GM19035 (cell line): ENCODE data around the gene WIPF1.
A peak's percentile ranks its signal among the peaks of the same experiment; 100 is the strongest.

Source experiments
- ATAC-seq: cut with Tn5 transposase; IDR thresholded peaks from one replicate; pipeline ENCODE4 v1.9.1; 2021; ENCODE audit not compliant: unreplicated experiment

The WIPF1 gene

GRCh38 chr2:174623106-174623637 lies 25.6 kb upstream of the WIPF1 start:
- no peak for ATAC-seq

GRCh38 chr2:174621323-174621722 lies 23.7 kb upstream of the WIPF1 start:
- ATAC-seq: no peak

- ATAC-seq: no peak
Measured at GRCh38 chr2:174618179-174618578, 20.6 kb upstream of the WIPF1 start.

- ATAC-seq: no peak
Measured at GRCh38 chr2:174617718-174618117, 20.1 kb upstream of the WIPF1 start.

DNA sequence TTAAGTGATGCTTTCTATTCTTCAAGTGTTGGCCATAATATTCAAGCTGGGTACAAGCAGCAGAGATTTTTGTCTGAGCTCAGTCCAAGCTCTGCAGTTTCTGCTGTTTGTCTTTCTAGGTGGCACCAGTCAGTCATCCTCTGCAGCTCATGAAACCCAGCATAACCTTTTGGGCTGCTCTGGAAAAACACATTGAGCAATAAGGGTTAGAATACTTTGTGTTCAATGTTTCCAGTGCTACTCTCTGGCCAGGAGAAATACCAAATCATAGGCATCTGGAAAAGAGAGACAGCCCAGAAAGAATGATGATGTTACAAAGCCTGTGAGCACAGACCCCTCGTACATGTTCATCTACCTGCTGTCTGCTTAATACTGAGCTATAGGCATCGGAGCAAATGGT lies 19.5 kb upstream of the WIPF1 start:
- no peak for ATAC-seq

DNA sequence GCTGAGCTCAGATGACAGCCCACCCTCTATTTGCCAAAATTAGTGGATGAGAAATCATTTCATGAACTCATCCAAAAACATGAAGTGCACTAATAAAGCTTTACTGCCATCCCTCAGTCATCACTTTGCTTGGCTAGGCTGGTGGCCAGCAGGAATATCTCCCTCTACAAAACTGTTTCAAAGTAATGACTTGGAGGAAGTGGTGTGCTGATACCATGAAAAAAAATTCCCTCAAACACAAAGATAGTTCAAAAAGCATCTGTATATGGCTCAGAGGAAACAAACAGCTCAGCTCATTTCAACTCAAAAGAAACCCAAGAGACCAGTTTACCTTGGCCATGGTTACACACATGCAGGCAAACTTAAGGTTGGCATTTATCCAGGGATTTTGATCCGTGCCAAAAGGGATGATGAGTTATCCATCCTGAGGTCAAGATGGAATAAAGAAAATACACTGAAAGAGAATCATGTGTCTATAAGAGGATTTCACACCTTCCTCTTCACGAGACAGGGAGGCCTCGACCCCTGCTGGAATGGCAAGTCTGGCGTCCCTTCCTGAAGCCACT lies 18.4 kb upstream of the WIPF1 start:
- no peak for ATAC-seq

- no peak for ATAC-seq
Measured at GRCh38 chr2:174614261-174614660, 16.7 kb upstream of the WIPF1 start.

GRCh38 chr2:174613531-174613930 lies 15.9 kb upstream of the WIPF1 start:
- ATAC-seq: no peak

DNA sequence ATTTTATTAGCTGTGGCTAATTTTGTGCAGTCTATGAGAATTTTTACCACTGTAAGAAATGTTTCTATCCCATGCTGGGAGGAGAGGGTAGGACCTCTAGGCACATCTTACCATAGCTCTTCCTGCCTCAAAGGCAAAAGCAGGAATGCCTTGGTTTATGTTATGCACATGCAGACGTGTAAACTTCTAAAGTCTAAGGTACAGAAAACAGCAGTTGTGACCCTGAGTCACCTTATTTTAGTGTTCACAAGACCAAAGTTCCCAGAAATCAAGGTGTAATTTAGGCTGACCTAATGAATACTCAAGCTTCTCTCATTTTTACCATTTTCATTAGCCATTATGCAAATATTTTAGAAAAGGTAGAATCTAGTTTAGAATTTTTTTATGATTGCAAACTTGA lies 15.4 kb upstream of the WIPF1 start:
- ATAC-seq: no peak

- no peak for ATAC-seq
Measured at GRCh38 chr2:174611854-174612253, 14.2 kb upstream of the WIPF1 start.

DNA sequence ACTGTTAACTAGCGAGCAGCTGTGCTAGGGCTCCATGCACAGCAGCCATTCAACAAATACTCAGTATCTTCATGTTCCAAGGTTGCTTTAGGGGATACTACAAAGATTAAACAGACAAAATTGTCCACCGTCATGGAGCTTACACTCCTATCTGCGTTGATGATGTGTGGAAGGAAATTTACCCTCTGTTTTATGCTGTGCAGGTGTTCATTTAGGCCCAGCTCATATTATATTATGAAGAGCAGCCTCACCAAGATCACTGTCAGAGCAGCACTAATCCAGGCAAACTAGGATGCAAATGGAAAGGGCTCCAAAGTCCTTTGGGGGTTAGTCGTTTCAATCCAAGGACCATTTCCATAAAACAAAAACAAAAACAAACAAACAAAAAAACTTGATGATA lies 13.4 kb upstream of the WIPF1 start:
- ATAC-seq: peak; percentile 9

DNA sequence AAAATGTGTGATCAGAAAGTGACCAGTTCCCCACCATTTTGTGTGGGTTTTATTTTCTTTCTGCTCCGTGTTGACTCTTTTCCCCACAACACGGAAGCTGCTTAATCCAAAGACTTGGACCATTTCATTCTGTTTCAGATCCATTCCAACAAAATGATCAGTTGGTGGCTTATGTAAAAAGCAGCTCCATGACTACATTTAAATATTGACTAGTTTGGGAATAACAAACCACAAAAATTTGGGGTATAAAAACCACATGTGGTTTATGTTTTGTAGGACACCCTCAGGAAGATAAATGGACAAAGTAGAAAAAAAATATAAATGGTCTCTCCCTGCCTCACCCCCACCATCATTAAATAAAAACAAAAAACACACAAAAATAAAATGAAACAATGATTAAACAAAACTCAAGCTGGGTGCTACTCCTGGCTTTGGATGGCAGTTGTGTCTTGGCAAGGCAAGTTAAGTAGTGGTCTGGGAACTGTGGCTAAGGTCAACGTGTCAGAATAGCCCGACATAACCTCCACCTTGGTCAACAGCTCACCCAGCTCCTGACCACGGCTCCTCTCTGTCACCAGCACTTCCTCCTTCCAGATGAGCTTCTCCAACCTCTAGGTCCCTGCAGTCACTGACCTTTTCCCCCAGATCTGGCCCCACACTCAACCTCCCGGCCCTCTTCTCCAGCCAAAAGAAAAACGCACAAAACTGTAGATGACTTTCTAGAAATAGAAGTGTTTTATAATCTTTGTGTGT lies 12.8 kb upstream of the WIPF1 start:
- ATAC-seq: peak; percentile 34

GRCh38 chr2:174609261-174609660 lies 11.7 kb upstream of the WIPF1 start:
- no peak for ATAC-seq

DNA sequence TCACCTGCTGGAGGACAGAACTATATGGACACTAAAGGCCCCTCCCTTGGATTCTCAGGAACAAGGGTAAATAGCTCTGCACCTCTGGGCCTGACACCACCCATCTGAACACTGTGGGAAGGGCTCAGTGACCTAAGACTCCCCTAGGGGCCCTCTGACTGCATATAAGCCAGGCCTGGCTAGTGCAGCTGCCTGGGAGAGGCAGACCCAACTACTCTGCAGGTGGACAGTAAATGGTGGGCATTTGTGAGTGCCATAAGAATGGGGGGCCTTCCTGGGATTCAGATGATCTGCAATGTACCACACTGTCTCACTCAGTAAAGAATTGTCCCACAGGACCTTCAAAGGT lies 11.2 kb upstream of the WIPF1 start:
- ATAC-seq: peak; percentile 30

DNA sequence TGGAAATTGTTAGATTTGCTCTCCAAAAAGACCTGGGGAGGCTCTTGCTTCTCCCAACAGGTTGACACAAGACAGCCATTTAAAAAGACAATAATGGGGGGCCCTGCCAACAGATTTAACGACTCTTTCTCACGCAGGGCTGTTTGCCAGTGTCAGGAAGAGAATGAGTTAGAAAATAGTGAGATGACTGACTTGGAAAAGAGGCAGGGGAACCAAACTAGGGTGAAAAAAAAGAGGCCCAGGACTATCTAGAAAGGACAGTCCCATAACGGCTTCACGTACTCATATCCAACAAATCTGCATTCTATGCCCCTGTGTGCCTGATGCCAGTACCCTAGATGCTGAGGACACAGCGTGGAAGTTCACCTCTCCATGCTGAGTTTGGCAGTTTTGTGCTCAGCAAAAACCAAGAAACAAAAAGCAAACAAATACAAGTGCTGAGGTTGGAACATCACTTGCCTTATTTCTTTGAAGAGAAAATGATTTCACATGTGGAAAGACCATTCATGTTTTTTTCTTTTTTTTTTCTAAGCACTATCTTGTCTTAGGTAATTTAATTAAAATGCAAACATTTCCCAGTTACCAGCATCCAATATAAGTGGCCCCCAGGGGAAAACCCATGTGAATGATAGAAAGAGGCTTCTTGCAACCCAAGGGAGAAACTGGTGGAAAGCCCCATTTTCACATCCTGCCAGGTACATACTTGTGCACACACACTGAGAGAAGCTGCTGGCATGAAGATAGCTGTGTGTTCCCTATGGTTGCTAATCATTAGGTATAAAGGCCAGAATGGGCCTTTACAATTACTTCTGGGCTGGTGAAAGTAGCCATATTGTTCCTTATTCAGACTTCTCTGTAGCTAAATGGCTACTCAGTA lies 10.6 kb upstream of the WIPF1 start:
- ATAC-seq: peak; percentile 63

DNA sequence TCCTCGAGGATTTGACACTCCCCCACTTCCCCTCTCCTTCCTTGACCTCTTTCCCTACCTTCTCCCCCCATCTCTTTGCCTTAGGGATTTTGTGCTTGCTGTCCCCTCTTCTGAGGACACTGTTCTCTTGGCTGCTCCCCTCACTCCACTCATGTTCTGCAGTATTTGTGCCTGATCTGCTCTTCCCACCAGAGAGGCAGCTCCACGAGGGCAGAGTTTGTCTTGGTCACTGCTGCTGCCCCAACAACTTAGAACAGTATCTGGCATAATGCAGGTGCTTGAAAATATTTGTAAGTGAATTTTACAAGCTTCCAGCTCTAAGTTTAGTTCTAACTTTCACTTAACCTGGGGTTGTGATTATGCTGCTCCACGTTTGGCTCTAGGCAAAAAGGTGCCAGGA lies 10.0 kb upstream of the WIPF1 start:
- ATAC-seq: no peak

- no peak for ATAC-seq
Measured at GRCh38 chr2:174606336-174606735, 8.7 kb upstream of the WIPF1 start.

DNA sequence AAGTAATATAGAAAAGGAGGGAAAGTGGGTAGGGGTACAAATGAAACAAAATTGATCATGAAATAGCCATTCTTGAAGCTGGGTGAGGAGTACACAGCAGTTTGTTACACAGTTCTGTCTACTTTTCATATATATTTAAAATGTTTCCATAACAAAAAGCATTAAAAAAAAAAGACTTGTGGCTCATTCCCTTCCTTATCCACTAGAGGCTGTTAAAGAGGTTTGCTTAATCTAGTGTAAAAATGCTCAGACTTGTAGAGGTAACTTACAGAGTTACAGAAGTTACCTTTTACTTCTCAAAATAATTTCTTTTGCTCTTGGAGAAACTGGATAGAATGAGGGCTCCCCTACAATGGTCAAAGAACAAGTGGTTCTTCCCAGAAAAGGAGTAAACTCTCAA lies 8.1 kb upstream of the WIPF1 start:
- ATAC-seq: no peak

- ATAC-seq: no peak
Measured at GRCh38 chr2:174603280-174603679, 5.7 kb upstream of the WIPF1 start.

DNA sequence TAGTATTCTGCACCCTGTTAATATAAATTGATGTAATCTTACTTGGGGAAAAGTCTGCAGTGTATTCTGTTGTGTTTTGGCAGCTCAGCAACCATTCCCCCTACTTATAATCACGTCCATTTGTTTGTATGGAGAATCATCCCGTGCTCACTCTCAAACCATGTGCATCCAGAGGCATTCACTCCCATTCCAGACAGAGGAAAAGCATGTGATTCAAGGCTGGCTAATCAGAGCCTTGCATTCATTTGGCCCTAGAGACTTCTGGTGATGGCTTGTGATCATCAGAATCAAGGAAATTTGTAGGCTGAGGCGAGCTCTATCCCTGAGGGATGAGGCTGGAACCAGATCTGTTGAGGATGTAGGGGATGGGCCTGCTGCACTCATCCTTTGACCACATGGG lies 5.1 kb upstream of the WIPF1 start:
- no peak for ATAC-seq

DNA sequence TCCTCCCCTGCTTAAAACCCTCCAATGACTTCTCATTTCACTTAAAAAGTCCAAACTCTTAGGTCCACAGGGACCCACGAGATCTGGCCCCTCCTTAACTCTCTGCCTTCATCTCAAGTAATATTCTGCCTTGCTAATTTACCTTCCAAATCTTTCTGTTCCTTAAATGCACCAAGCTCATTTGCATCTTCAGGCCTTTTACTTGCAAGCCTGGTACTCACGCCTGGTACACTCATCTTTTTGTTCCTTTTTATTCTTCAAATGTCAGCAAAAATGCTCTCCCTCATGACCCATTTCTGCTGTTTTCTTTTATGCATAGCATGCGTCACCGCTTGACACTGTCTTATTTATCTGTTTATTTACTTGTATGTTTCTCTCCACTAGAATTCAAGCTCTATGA lies 2.7 kb upstream of the WIPF1 start:
- ATAC-seq: peak; percentile 29
